ENCODE measurements around the gene FRMD4A. TPM values are rescaled to one million over a fixed set of nuclear protein-coding genes. Genes with fewer than 3 reads are reported as not detected.

Gene FRMD4A
- total and polyA plus RNA-seq, 12 donors: 17.4 to 43.4 (median 30.3) TPM

- H3K27me3 ChIP-seq: peaks cover 0 to 71% (median 37%) of the 10 kb centered on the region in 7 donors
These were observed 134.6 kb downstream of the FRMD4A start for GRCh38 chr10:14196113-14196512.

GRCh38 chr10:14195433-14195832 is 135.3 kb downstream of the FRMD4A start:
- intact Hi-C loops (cut with DNase I): loop anchor here in 5 of 10 donors (2.0 to 10.0 kb wide), 4 partner anchors 282 to 411 kb away; no protein-coding TSS in a partner anchor
- Histone ChIP-seq H3K4me1 (no peaks in the 10 kb centered on the region), H3K27me3 (peaks cover 0 to 64% (median 33%) of the 10 kb centered on the region in 7 donors), H3K9me3 (no peaks in the 10 kb centered on the region), H3K4me3 (no peak overlapping the region), H3K36me3 (no peaks in the 10 kb centered on the region), H3K27ac (no peak overlapping the region)
- no peak for ATAC-seq
- DNase-seq: no peak
- WGBS, 2 donors: 66 to 74% methylated on average over 6 of the region's 6 CpGs
- no peak for TF ChIP-seq CTCF (IDR thresholded peaks at IDR 0.05)

More at GRCh38 chr10:14196113-14196512, 134.6 kb downstream of the FRMD4A start:
- DNase-seq (no peak), ATAC-seq (peak in 1 of 8 donors; percentile 15)
- H3K4me3 ChIP-seq: no peak overlapping the region
- no peaks in the 10 kb centered on the region for H3K9me3 ChIP-seq
- TF ChIP-seq CTCF (IDR thresholded peaks at IDR 0.05): no peak
- intact Hi-C loops (cut with DNase I): loop anchor here in 9 of 10 donors (2.0 to 10.0 kb wide), 5 partner anchors 281 to 411 kb away; no protein-coding TSS in a partner anchor
- H3K4me1 ChIP-seq: no peaks in the 10 kb centered on the region
- H3K27ac ChIP-seq: no peak overlapping the region
- no peaks in the 10 kb centered on the region for H3K36me3 ChIP-seq

GRCh38 chr10:14192746-14193145 is 138.0 kb downstream of the FRMD4A start:
- whole genome bisulfite sequencing, 2 donors: 84 to 88% methylated on average over 2 of the region's 2 CpGs
- ATAC-seq (no peak), DNase-seq (no peak)
- peaks cover 0 to 48% (median 16%) of the 10 kb centered on the region in 7 donors for H3K27me3 ChIP-seq
- intact Hi-C loops (cut with DNase I): loop anchor here in 4 of 10 donors (5.0 to 10.0 kb wide), 3 partner anchors 352 to 635 kb away; no protein-coding TSS in a partner anchor
- no peaks in the 10 kb centered on the region for H3K9me3 ChIP-seq
- H3K4me1 ChIP-seq: no peaks in the 10 kb centered on the region
- H3K27ac ChIP-seq: no peak overlapping the region
- no peaks in the 10 kb centered on the region for H3K36me3 ChIP-seq
- H3K4me3 ChIP-seq: no peak overlapping the region
- TF ChIP-seq CTCF (IDR thresholded peaks at IDR 0.05): no peak

GRCh38 chr10:14191871-14192270 is 138.9 kb downstream of the FRMD4A start:
- Histone ChIP-seq H3K4me1 (no peaks in the 10 kb centered on the region), H3K27me3 (peaks cover 0 to 41% (median 13%) of the 10 kb centered on the region in 7 donors), H3K27ac (no peak overlapping the region), H3K36me3 (no peaks in the 10 kb centered on the region), H3K4me3 (no peak overlapping the region), H3K9me3 (no peaks in the 10 kb centered on the region)
- DNase-seq: no peak
- no peak for ATAC-seq
- 70 to 71% methylated on average over 1 of the region's 1 CpG for WGBS, 2 donors
- intact Hi-C loops (cut with DNase I): loop anchor here in 4 of 10 donors (5.0 to 10.0 kb wide), 3 partner anchors 353 to 635 kb away; no protein-coding TSS in a partner anchor
- no peak for TF ChIP-seq CTCF (IDR thresholded peaks at IDR 0.05)

Data from heart right ventricle (tissue), 16 donors.